Measurements from ENCODE around the gene URGCP. TPM values are rescaled to one million over a fixed set of nuclear protein-coding genes. Genes with fewer than 3 reads are reported as not detected.
"Not testable (repeated sequence)": the region's sequence is repeated elsewhere in the genome, so short reads cannot be mapped to it uniquely, and the experiment has no call there.

The URGCP gene
- total RNA-seq, 2 experiments from 2014 or later: 18.8 to 19.4 TPM

- no peaks in the 10 kb centered on the region for H3K4me1 Mint-ChIP-seq (ENCODE audit: low read depth)
- H3K9me3 Mint-ChIP-seq: no peaks in the 10 kb centered on the region
- H3K4me3 Mint-ChIP-seq: no peak overlapping the region
- ATAC-seq (no peak), DNase-seq (no peak)
- ChIA-PET CTCF (no interaction called here), POLR2A (no interaction called here)
- TF ChIP-seq CTCF (IDR thresholded peaks at IDR 0.05): no peak
- intact Hi-C loops (cut with micrococcal nuclease): no loop called here
- peaks cover 14% of the 10 kb centered on the region for H3K36me3 Mint-ChIP-seq (ENCODE audit: low read depth)
- no peaks in the 10 kb centered on the region for H3K27me3 Mint-ChIP-seq
- H3K27ac Mint-ChIP-seq: no peak overlapping the region
Measured at GRCh38 chr7:43914795-43915194, 8.4 kb upstream of the URGCP start.

GRCh38 chr7:43905956-43906330, 453 bp downstream of the URGCP start:
- ChIA-PET CTCF (no interaction called here), POLR2A (no interaction called here)
- Mint-ChIP-seq H3K4me1 (ENCODE audit: low read depth) (peaks cover 35% of the 10 kb centered on the region), H3K27me3 (no peaks in the 10 kb centered on the region), H3K9me3 (no peaks in the 10 kb centered on the region), H3K36me3 (ENCODE audit: low read depth) (peaks cover 3% of the 10 kb centered on the region), H3K27ac (peak overlapping the region; percentile 96), H3K4me3 (peak overlapping the region; percentile 90)
- ATAC-seq (peak; percentile 41), DNase-seq (peak; percentile 36)
- intact Hi-C loops (cut with micrococcal nuclease): no loop called here
- TF ChIP-seq CTCF (IDR thresholded peaks at IDR 0.05): no peak

GRCh38 chr7:43905209-43905946, 1.0 kb downstream of the URGCP start:
- no peak for TF ChIP-seq CTCF (IDR thresholded peaks at IDR 0.05)
- no peak for DNase-seq
- H3K4me3 Mint-ChIP-seq: peak overlapping the region; percentile 90
- intact Hi-C loops (cut with micrococcal nuclease): no loop called here
- peaks cover 35% of the 10 kb centered on the region for H3K4me1 Mint-ChIP-seq (ENCODE audit: low read depth)
- no peaks in the 10 kb centered on the region for H3K9me3 Mint-ChIP-seq
- peaks cover 1% of the 10 kb centered on the region for H3K36me3 Mint-ChIP-seq (ENCODE audit: low read depth)
- no peak for ATAC-seq
- ChIA-PET CTCF (interaction anchor here (1.0 kb wide), 1 partner anchor 323 kb away, joined by 3 read pairs; the partner anchor contains the start of gene STK17A), POLR2A (interaction anchor here (1.0 to 1.6 kb wide), 2 partner anchors 12 to 22 kb away, joined by 4 to 8 read pairs; no protein-coding TSS in a partner anchor)
- no peaks in the 10 kb centered on the region for H3K27me3 Mint-ChIP-seq
- peak overlapping the region; percentile 96 for H3K27ac Mint-ChIP-seq

GRCh38 chr7:43904533-43905208, 1.7 kb downstream of the URGCP start:
- TF ChIP-seq CTCF (IDR thresholded peaks at IDR 0.05): no peak
- no peaks in the 10 kb centered on the region for H3K27me3 Mint-ChIP-seq
- H3K4me3 Mint-ChIP-seq: peak overlapping the region; percentile 90
- ChIA-PET POLR2A (interaction anchor here (0.6 to 1.6 kb wide), 4 partner anchors 11 to 35 kb away, joined by 3 to 8 read pairs (median 4); partner anchors contain the start of gene MRPS24), CTCF (interaction anchor here (1.0 to 1.3 kb wide), 3 partner anchors 20 to 322 kb away, joined by 3 to 4 read pairs (median 4); partner anchors contain the start of gene STK17A)
- peaks cover 1% of the 10 kb centered on the region for H3K36me3 Mint-ChIP-seq (ENCODE audit: low read depth)
- H3K9me3 Mint-ChIP-seq: no peaks in the 10 kb centered on the region
- ATAC-seq: peak; percentile 31
- H3K4me1 Mint-ChIP-seq (ENCODE audit: low read depth): peaks cover 35% of the 10 kb centered on the region
- H3K27ac Mint-ChIP-seq: peak overlapping the region; percentile 22
- intact Hi-C loops (cut with micrococcal nuclease): no loop called here
- DNase-seq: no peak

GRCh38 chr7:43902542-43903054, 3.8 kb downstream of the URGCP start:
- POLR2A ChIA-PET: no interaction called here
- no peaks in the 10 kb centered on the region for H3K27me3 Mint-ChIP-seq
- no peak for TF ChIP-seq CTCF (IDR thresholded peaks at IDR 0.05)
- CTCF ChIA-PET: no interaction called here
- H3K27ac Mint-ChIP-seq: no peak overlapping the region
- intact Hi-C loops (cut with micrococcal nuclease): no loop called here
- H3K36me3 Mint-ChIP-seq (ENCODE audit: low read depth): peaks cover 1% of the 10 kb centered on the region
- peaks cover 42% of the 10 kb centered on the region for H3K4me1 Mint-ChIP-seq (ENCODE audit: low read depth)
- no peak for DNase-seq
- ATAC-seq: no peak
- H3K4me3 Mint-ChIP-seq: no peak overlapping the region
- no peaks in the 10 kb centered on the region for H3K9me3 Mint-ChIP-seq

- H3K27me3 Mint-ChIP-seq; H3K27ac Mint-ChIP-seq; CTCF ChIA-PET; intact Hi-C loops (cut with micrococcal nuclease); ATAC-seq; H3K4me3 Mint-ChIP-seq; H3K9me3 Mint-ChIP-seq; DNase-seq; H3K36me3 Mint-ChIP-seq (ENCODE audit: low read depth): not testable (repeated sequence)
- POLR2A ChIA-PET: interaction anchor here (1.8 kb wide), 1 partner anchor 15 kb away, joined by 5 read pairs; no protein-coding TSS in a partner anchor
- H3K4me1 Mint-ChIP-seq (ENCODE audit: low read depth): peaks cover 30% of the 10 kb centered on the region
Measured at GRCh38 chr7:43898571-43898970, 7.8 kb downstream of the URGCP start.
